Panc1 (cell line): Measurements from ENCODE around the gene GRID2.

Experiments
- CTCF ChIP-seq: fragments of 450-650 bp; IDR thresholded peaks from 2 replicates; pipeline ENCODE4 v1.5.1; 2017; ENCODE audit warnings: mild to moderate bottlenecking
- POLR2AphosphoS5 ChIP-seq: IDR thresholded peaks from 2 replicates; pipeline ENCODE4 v1.6.1; 2012; ENCODE audit warnings: mild to moderate bottlenecking, low read depth, low read length, moderate library complexity
- REST ChIP-seq, 2 experiments: IDR thresholded peaks; 2 replicates each; pipeline ENCODE4 v1.6.1; 2011 to 2012; ENCODE audit warnings: low read depth in 2 of 2, control low read depth in 1 of 2, low read length in 1 of 2, mild to moderate bottlenecking in 1 of 2, moderate library complexity in 1 of 2; ENCODE audit not compliant: insufficient read depth in 1 of 2
- SIN3A ChIP-seq: IDR thresholded peaks from 2 replicates; pipeline ENCODE4 v1.6.1; 2012; ENCODE audit warnings: low read depth, mild to moderate bottlenecking, low read length, moderate library complexity, borderline replicate concordance; ENCODE audit not compliant: insufficient read depth

DNA sequence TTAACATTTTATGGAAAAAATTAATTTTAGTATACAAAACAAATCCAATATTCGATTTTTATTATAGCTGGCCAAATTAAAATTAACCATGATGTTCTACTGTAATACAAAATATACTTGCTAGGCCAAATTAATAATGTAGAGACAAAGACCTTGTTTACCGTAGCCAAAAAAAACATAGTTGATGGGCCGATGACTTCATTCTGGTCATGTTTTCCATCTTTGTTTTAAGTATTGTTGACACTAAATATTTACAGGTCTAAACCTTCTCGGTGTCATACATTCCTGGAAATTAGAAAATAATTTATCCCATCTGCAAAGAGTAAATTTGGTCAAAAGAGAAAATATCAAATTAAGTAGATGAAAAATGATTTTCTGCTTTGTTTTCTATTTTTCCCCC, 698.5 kb downstream of the GRID2 start:
- TF ChIP-seq CTCF (no peak), POLR2AphosphoS5 (no peak), REST (IDR thresholded peaks at IDR 0.05; ENCODE audit: insufficient read depth in 1 of 2, low read depth in 2 of 2, low read length in 1 of 2) (no peak), SIN3A (no peak)
